Gastroesophageal sphincter (tissue), 4 donors: ENCODE results near the gene DUSP14. TPM values are rescaled to one million over a fixed set of nuclear protein-coding genes. Genes with fewer than 3 reads are reported as not detected.

ENCODE experiments used
- ATAC-seq: fragments of 150-250 bp; one replicate; pipeline ENCODE4 v1.9.1; 2016; ENCODE audit warnings: mild to moderate bottlenecking, moderate library complexity
- H3K27ac ChIP-seq, 4 donors: fragments of 200-600 bp; sonication (generic) in 3 of 4; 1 replicate in 3 of 4; 2 replicates in 1 of 4; pipeline ENCODE4 v1.5.1; 2016 to 2019
- H3K27me3 ChIP-seq: fragments of 200-600 bp; sonication (generic); one replicate; pipeline ENCODE4 v1.5.1; 2019
- H3K36me3 ChIP-seq, 2 donors: fragments of 200-600 bp; sonication (generic); one replicate each; pipeline ENCODE4 v1.5.1; 2019; ENCODE audit warnings: control low read depth in 1 of 2
- H3K4me1 ChIP-seq, 3 donors: fragments of 200-600 bp; sonication (generic); 1 replicate in 2 of 3; 2 replicates in 1 of 3; pipeline ENCODE4 v1.5.1; 2016 to 2019; ENCODE audit warnings: control low read depth in 2 of 3
- H3K4me3 ChIP-seq, 2 donors: fragments of 200-600 bp; sonication (generic); one replicate each; pipeline ENCODE4 v1.5.1; 2019; ENCODE audit warnings: mild to moderate bottlenecking in 1 of 2, moderate library complexity in 1 of 2
- H3K9me3 ChIP-seq, 3 donors: fragments of 200-600 bp; sonication (generic); one replicate each; pipeline ENCODE4 v1.5.1; 2017 to 2019; ENCODE audit warnings: control low read depth in 2 of 3
- CTCF ChIP-seq, 4 experiments: fragments of 200-600 bp in 2 of 4; fragments of 450-650 bp in 2 of 4; sonication (generic) in 1 of 4; IDR thresholded peaks; one replicate each; pipeline ENCODE4 v1.5.1; 2017 to 2019; ENCODE audit warnings: antibody characterized with exemption in 4 of 4, mild to moderate bottlenecking in 2 of 4, moderate library complexity in 2 of 4
- EP300 ChIP-seq: sonication (generic); formaldehyde crosslinking; IDR thresholded peaks from one replicate; pipeline ENCODE4 v1.6.1; 2017; ENCODE audit warnings: antibody characterized with exemption, mild to moderate bottlenecking
- POLR2A ChIP-seq, 2 donors: fragments of 450-650 bp; IDR thresholded peaks; one replicate each; pipeline ENCODE4 v1.6.1; 2017; ENCODE audit warnings: antibody characterized with exemption in 2 of 2, mild to moderate bottlenecking in 2 of 2, moderate library complexity in 1 of 2
- POLR2AphosphoS5 ChIP-seq: sonication (generic); formaldehyde crosslinking; IDR thresholded peaks from one replicate; pipeline ENCODE4 v1.6.1; 2017; ENCODE audit warnings: antibody characterized with exemption
- WGBS, 2 donors: methylation state at CpG; one replicate each; pipeline ENCODE4 v1.1.5; 2018; ENCODE audit warnings: low coverage in 1 of 2; 5-methylcytosine and 5-hydroxymethylcytosine counted together
- total RNA-seq, 4 donors: library from RNA; depleted of rRNA; stranded (reverse); fragments of >200 nt; gene quantifications; one replicate each; pipeline ENCODE4 v1.1.0, GENCODE V29; 2016

DUSP14 gene
- total RNA-seq, 4 donors from 2014 or later, result 11.8 to 46.0 (median 28.2) TPM

- H3K27me3 ChIP-seq, result no peaks in the 10 kb centered on the region
- H3K4me3 ChIP-seq, result no peak overlapping the region
- peaks cover 0 to 19% (median 0%) of the 10 kb centered on the region in 3 donors for H3K4me1 ChIP-seq
- no peaks in the 10 kb centered on the region for H3K9me3 ChIP-seq
- H3K36me3 ChIP-seq, result peaks cover 2 to 91% of the 10 kb centered on the region in 2 donors
- no peak overlapping the region for H3K27ac ChIP-seq
- WGBS, 2 donors, result 81% methylated on average over 3 of the region's 8 CpGs; no CpG with 5 or more reads in 1 of the 2 donors
- TF ChIP-seq POLR2A (IDR thresholded peaks at IDR 0.05), result no peak
- TF ChIP-seq EP300, result no peak
- no peak for TF ChIP-seq POLR2AphosphoS5
- TF ChIP-seq CTCF (IDR thresholded peaks at IDR 0.05), result no peak
- ATAC-seq, result no peak
Observed at GRCh38 chr17:37520174-37520573, 30.5 kb downstream of the DUSP14 start.

DNA sequence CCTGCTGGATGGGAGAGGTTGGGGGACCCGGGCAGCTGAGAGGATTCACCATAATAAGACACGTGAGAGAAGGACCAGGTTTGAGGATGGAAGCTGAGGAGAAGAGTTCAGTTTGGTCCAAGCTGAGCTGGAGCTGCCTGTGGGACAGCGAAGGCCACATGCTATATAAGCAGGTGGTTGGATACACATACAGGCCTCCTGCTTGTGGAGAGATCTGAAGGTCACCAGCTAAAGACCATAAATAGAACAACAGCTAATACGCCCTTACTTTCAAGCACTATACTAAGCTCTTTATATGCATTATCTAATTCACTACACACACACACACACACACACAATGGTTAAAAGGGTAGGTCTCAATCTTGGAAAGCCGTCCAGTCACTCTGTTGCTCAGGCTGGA lies 32.1 kb downstream of the DUSP14 start:
- H3K27ac ChIP-seq, result no peak overlapping the region
- TF ChIP-seq POLR2A (IDR thresholded peaks at IDR 0.05) (no peak), POLR2AphosphoS5 (no peak), CTCF (IDR thresholded peaks at IDR 0.05) (no peak), EP300 (no peak)
- no peaks in the 10 kb centered on the region for H3K27me3 ChIP-seq
- no peak overlapping the region for H3K4me3 ChIP-seq
- H3K4me1 ChIP-seq, result peaks cover 0 to 6% (median 0%) of the 10 kb centered on the region in 3 donors
- WGBS, 2 donors, result 83 to 89% methylated on average over 4 to 5 of the region's 5 CpGs
- ATAC-seq, result no peak
- no peaks in the 10 kb centered on the region for H3K9me3 ChIP-seq
- peaks cover 2 to 98% of the 10 kb centered on the region in 2 donors for H3K36me3 ChIP-seq

DNA sequence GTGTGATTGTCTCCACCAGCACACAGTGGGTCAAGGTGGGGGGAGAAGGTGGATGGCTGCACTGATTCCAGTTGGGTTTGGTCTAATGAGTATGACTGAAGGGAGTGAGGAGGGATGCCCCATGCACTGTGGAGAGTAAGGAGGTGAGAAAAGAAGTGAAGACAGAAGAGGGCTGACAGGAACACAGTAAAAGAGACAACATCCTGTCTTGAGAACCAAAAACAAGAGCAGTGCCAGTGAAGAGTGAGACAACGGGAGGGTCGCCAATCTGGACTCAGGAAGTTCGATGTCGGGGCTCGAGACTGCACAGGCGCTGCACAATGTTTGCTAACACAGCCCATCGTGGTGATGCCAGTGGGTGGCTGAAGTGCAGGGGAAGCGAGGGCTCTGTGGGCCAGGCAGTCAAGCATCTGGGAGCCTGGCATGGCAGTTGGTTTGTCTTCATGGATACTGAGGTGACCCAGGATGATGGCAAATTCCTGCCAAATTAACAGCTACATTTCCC lies 34.1 kb downstream of the DUSP14 start:
- no peak for ATAC-seq
- TF ChIP-seq CTCF (IDR thresholded peaks at IDR 0.05), result no peak
- TF ChIP-seq POLR2A (IDR thresholded peaks at IDR 0.05), result no peak
- Histone ChIP-seq H3K9me3 (no peaks in the 10 kb centered on the region), H3K27ac (no peak overlapping the region), H3K4me1 (no peaks in the 10 kb centered on the region), H3K36me3 (peaks cover 0 to 93% of the 10 kb centered on the region in 2 donors), H3K4me3 (no peak overlapping the region), H3K27me3 (no peaks in the 10 kb centered on the region)
- 66 to 83% methylated on average over 4 to 7 of the region's 8 CpGs for WGBS, 2 donors

DNA sequence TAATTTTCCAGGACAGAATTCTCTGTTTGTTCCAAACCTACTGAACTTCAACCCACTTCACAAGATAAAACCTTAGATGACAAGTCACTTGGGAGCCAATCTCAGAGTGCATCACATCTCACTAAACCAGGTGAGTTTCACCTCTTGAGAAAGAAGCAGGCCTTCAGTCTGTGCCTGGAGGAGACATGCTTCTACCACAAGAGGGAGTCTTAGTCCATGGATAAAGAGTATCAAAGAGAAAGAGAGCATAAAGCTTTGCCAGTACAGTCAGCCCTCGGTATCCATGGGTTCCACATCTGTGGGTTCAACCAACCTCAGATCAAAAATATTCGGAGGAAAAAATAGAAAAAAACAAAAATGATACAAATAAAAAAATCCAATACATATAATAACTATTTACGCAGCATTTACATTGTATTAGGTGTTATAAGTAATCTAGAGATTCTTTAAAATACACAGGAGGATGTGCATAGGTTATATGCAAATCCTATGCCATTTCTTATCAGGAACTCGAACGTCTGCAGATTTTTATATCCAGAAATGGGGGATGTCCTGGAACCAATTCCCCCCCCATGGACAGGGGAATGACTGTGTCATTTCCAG lies 37.7 kb downstream of the DUSP14 start:
- TF ChIP-seq EP300 (no peak), CTCF (IDR thresholded peaks at IDR 0.05) (peak; percentile 14 to 47 (median 40))
- no peak for ATAC-seq
- Histone ChIP-seq H3K36me3 (peaks cover 2 to 94% of the 10 kb centered on the region in 2 donors), H3K27ac (no peak overlapping the region), H3K4me1 (no peaks in the 10 kb centered on the region), H3K4me3 (no peak overlapping the region), H3K27me3 (no peaks in the 10 kb centered on the region), H3K9me3 (no peaks in the 10 kb centered on the region)
- WGBS, 2 donors, result 51 to 62% methylated on average over 4 to 5 of the region's 5 CpGs

DNA sequence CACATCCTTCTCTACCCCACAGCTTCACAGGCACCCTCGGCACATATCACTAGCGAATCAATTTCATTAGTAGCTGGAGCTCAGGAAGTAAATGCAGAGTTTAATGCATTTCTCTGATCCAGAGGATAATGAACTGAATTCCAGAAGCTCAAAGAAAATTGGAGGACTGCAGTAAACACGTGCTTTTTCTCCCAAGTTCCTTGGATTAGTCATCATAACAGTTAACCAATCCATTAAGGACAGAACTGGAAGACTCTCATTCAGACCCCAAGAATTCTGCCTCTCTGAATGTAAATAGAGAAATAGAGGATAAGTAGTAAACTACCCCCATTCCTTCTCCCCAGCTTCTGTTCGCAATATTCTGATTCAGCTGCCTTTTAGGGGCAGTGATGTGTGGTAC lies 40.7 kb downstream of the DUSP14 start:
- ATAC-seq, result no peak
- no peaks in the 10 kb centered on the region for H3K27me3 ChIP-seq
- no peak overlapping the region for H3K4me3 ChIP-seq
- H3K27ac ChIP-seq, result no peak overlapping the region
- H3K36me3 ChIP-seq, result peaks cover 2 to 87% of the 10 kb centered on the region in 2 donors
- no peaks in the 10 kb centered on the region for H3K9me3 ChIP-seq
- no peaks in the 10 kb centered on the region for H3K4me1 ChIP-seq
- TF ChIP-seq CTCF (IDR thresholded peaks at IDR 0.05) (no peak), POLR2A (IDR thresholded peaks at IDR 0.05) (no peak), EP300 (no peak), POLR2AphosphoS5 (no peak)
- 74 to 85% methylated on average over 3 to 4 of the region's 4 CpGs for WGBS, 2 donors
